ENCODE data around the gene ZNF878. TPM values are rescaled to one million over a fixed set of nuclear protein-coding genes. Genes with fewer than 3 reads are reported as not detected.

ZNF878 gene
- total and polyA plus RNA-seq, 2 of the 8 experiments (the other 6 are each of a cell fraction or from before 2014, with no cell fraction given), result 0.91 to 9.1 TPM

- Histone ChIP-seq H2BK15ac (ENCODE audit: low read length) (no peak overlapping the region), H3K56ac (replicated peaks; ENCODE audit: insufficient read length, low read depth, low read length) (no peak overlapping the region), H3K9ac (replicated peaks in 1 of 4; ENCODE audit: extremely low read depth in 1 of 4, low read depth in 3 of 4, low read length in 3 of 4) (no peak overlapping the region), H2AK5ac (ENCODE audit: low read depth, low read length) (no peak overlapping the region), H2BK20ac (ENCODE audit: low read length) (no peak overlapping the region), H3K4me3 (ENCODE audit: extremely low read depth in 1 of 4, insufficient read depth in 2 of 4, low read depth in 3 of 4, low read length in 4 of 4) (no peak overlapping the region), H3K4ac (replicated peaks; ENCODE audit: insufficient read length, low read depth, low read length) (no peak overlapping the region), H3K23me2 (ENCODE audit: low read depth, low read length) (no peaks in the 10 kb centered on the region; the same call in 1 of the 2 replicates), H3K18ac (ENCODE audit: extremely low read depth, low read length) (no peak overlapping the region), H3K79me1 (ENCODE audit: low read depth, low read length) (peaks cover 4% of the 10 kb centered on the region; the same call in 1 of the 2 replicates), H3K79me2 (ENCODE audit: control insufficient read depth in 1 of 2, insufficient read depth in 2 of 2, low read length in 2 of 2) (peaks cover 2 to 45% of the 10 kb centered on the region in 2 experiments; a peak in 3 of 4 replicates), H2BK120ac (replicated peaks; ENCODE audit: low read depth, low read length) (no peak overlapping the region), H2AFZ (ENCODE audit: low read length) (no peak overlapping the region), H4K5ac (ENCODE audit: insufficient read length, low read depth, low read length) (no peak overlapping the region), H2BK5ac (ENCODE audit: low read depth, low read length) (no peak overlapping the region), H3K23ac (ENCODE audit: insufficient read length) (no peak overlapping the region), H4K20me1 (replicated peaks in 1 of 2; ENCODE audit: control insufficient read depth in 1 of 2, insufficient read depth in 2 of 2, low read length in 2 of 2) (peaks cover 2 to 4% of the 10 kb centered on the region in 2 experiments), H3K9me3 (ENCODE audit: insufficient read depth in 2 of 2, low read depth in 1 of 2, low read length in 1 of 2) (no peaks in the 10 kb centered on the region; a peak in 1 of 4 replicates), H3K14ac (ENCODE audit: insufficient read length) (no peak overlapping the region), H3K4me1 (replicated peaks in 1 of 4; ENCODE audit: control insufficient read depth in 3 of 4, insufficient read depth in 4 of 4, low read length in 3 of 4) (no peaks in the 10 kb centered on the region; a peak in 2 of 7 replicates), H3K36me3 (ENCODE audit: control insufficient read depth in 2 of 4, insufficient read depth in 4 of 4, low read length in 3 of 4) (peaks cover 0 to 14% (median 2%) of the 10 kb centered on the region in 4 experiments; a peak in 4 of 8 replicates), H4K8ac (ENCODE audit: extremely low read depth, insufficient read depth, low read length) (no peak overlapping the region), H3K4me2 (ENCODE audit: insufficient read depth in 1 of 2, low read depth in 2 of 2, low read length in 2 of 2) (no peak overlapping the region), H3K27ac (ENCODE audit: low read depth, low read length) (no peak overlapping the region), H2BK12ac (ENCODE audit: low read depth, low read length) (no peak overlapping the region), H3K27me3 (replicated peaks in 1 of 4; ENCODE audit: control insufficient read depth in 3 of 4, extremely low read depth in 1 of 4, insufficient read depth in 3 of 4, low read length in 3 of 4) (no peaks in the 10 kb centered on the region), H4K91ac (replicated peaks; ENCODE audit: insufficient read length, low read length) (no peak overlapping the region)
- TF ChIP-seq CHD1 (IDR thresholded peaks at IDR 0.05; ENCODE audit: low read depth, low read length) (no peak), SP1 (IDR thresholded peaks at IDR 0.05; ENCODE audit: low read depth, low read length) (no peak), RFX5 (IDR thresholded peaks at IDR 0.05; ENCODE audit: borderline replicate concordance, low read depth, low read length) (no peak), RNF2 (IDR thresholded peaks at IDR 0.05; ENCODE audit: borderline replicate concordance, low read depth, low read length, missing control alignments, poor library complexity, severe bottlenecking) (no peak)
- DNase-seq (ENCODE audit: low read depth in 1 of 2, low spot score in 2 of 2), result no peak
- ChIA-PET POLR2A (ENCODE audit: partially characterized antibody) (interaction anchor here (0.8 to 1.6 kb wide), 5 partner anchors 11 to 52 kb away, joined by 3 to 5 read pairs (median 4); partner anchors contain the start of genes ZNF433 and ZNF763), CTCF (ENCODE audit: partially characterized antibody) (interaction anchor here (0.7 to 3.2 kb wide), 6 partner anchors 10 to 140 kb away, joined by 3 to 30 read pairs (median 3); partner anchors contain the start of gene ZNF20)
- FAIRE-seq, result no peak
- WGBS, 2 experiments (ENCODE audit: extremely low coverage in 1 of 2, insufficient coverage in 1 of 2, insufficient read length in 1 of 2, insufficient replicate concordance in 2 of 2, low coverage in 1 of 2, low lambda C conversion rate in 2 of 2, missing lambda C conversion rate in 1 of 2), result 79% methylated on average over 9 of the region's 9 CpGs; no CpG with 5 or more reads in 1 of the 2 experiments
Observed at GRCh38 chr19:12000152-12000981, 52.4 kb downstream of the ZNF878 start.

Data from H1 (cell line).